ENCODE data around the gene SAP130. TPM values are rescaled to one million over a fixed set of nuclear protein-coding genes. Genes with fewer than 3 reads are reported as not detected.

Gene SAP130
- total and polyA plus RNA-seq, 2 of the 4 experiments (the other 2 are of a cell fraction), result 6.1 to 17.1 TPM

DNA sequence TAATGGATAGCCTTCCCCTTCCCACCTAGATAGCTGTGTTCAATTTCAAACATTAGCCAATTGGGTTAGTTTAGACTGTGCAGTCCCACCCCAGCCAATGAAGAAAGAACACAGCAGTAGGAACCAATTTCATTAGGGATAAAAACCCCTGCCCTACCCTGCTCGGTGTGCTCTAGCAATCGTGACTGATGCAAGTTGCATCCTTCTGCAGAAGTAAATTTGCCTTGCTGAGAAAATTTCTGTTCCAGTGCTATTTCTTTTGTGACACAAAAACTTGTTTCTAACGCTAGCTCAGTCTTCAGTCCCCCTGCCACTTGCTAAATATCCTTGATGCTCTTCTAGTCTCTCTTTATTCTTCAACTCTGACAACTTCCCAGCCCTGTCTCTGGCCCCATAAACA lies 15.2 kb upstream of the SAP130 start:
- no TSS peak for BruUV-seq (replicated peaks)
- no peak overlapping the region for H2AFZ ChIP-seq (replicated peaks; ENCODE audit: low read length, poor library complexity)
- no peak overlapping the region for H4K5ac ChIP-seq (ENCODE audit: low read depth, low read length)
- H3K9me3 ChIP-seq (ENCODE audit: control insufficient read depth, insufficient read depth, low read length), result peaks cover 14% of the 10 kb centered on the region
- H2AK9ac ChIP-seq (replicated peaks; ENCODE audit: low read depth, low read length, poor library complexity), result no peak overlapping the region
- CTCF ChIA-PET, result no interaction called here
- no peak overlapping the region for H3K56ac ChIP-seq (ENCODE audit: extremely low read depth, insufficient read depth, low read length)
- no peaks in the 10 kb centered on the region for H3K79me1 ChIP-seq (ENCODE audit: low read depth in 1 of 2, low read length in 2 of 2)
- no peak overlapping the region for H3K27ac ChIP-seq (ENCODE audit: insufficient read depth, low read length)
- no peak overlapping the region for H4K91ac ChIP-seq (ENCODE audit: insufficient read depth, low read depth, low read length)
- H3K9me1 ChIP-seq (ENCODE audit: insufficient read depth, low read length), result no peaks in the 10 kb centered on the region
- no peak overlapping the region for H3K4ac ChIP-seq (ENCODE audit: low read depth, low read length)
- H3K27me3 ChIP-seq (ENCODE audit: control insufficient read depth, insufficient read depth, low read length), result peaks cover 2% of the 10 kb centered on the region; the same call in 1 of the 2 replicates
- WGBS, 2 experiments (ENCODE audit: extremely low coverage in 2 of 2, insufficient read length in 1 of 2), result 67% methylated on average over 2 of the region's 3 CpGs; no CpG with 5 or more reads in 1 of the 2 experiments
- DNase-seq (no peak), ATAC-seq (ENCODE audit: low read depth) (no peak)
- no peak overlapping the region for H3K23ac ChIP-seq (ENCODE audit: low read depth, low read length)
- H3K4me1 ChIP-seq (ENCODE audit: control insufficient read depth, insufficient read depth, low read length), result no peaks in the 10 kb centered on the region
- in situ Hi-C loops (cut with MboI; ENCODE audit: low sequenced_read_pairs), result no loop called here
- no peak overlapping the region for H3K4me2 ChIP-seq (ENCODE audit: low read depth, low read length)
- no peak overlapping the region for H4K8ac ChIP-seq (ENCODE audit: low read depth in 2 of 2, low read length in 2 of 2)
- no peak overlapping the region for H2AK5ac ChIP-seq (ENCODE audit: low read depth, low read length)
- no peak overlapping the region for H2BK20ac ChIP-seq (ENCODE audit: low read depth, low read length)
- dilution Hi-C loops (cut with HindIII; ENCODE audit: low sequenced_read_pairs, unreplicated experiment), result no loop called here
- no peak overlapping the region for H3K9ac ChIP-seq (ENCODE audit: low read depth, low read length)
- no peak overlapping the region for H3K4me3 ChIP-seq (ENCODE audit: insufficient read depth, low read depth, low read length)
- H4K20me1 ChIP-seq (ENCODE audit: insufficient read depth, low read length), result no peaks in the 10 kb centered on the region
- TF ChIP-seq MAFK (IDR thresholded peaks at IDR 0.05; ENCODE audit: low read depth, low read length) (no peak), POLR2A (IDR thresholded peaks at IDR 0.05; ENCODE audit: low read depth, low read length) (no peak), CEBPB (IDR thresholded peaks at IDR 0.05; ENCODE audit: low read depth, low read length) (no peak)
- TF ChIP-seq, protein P1, sequence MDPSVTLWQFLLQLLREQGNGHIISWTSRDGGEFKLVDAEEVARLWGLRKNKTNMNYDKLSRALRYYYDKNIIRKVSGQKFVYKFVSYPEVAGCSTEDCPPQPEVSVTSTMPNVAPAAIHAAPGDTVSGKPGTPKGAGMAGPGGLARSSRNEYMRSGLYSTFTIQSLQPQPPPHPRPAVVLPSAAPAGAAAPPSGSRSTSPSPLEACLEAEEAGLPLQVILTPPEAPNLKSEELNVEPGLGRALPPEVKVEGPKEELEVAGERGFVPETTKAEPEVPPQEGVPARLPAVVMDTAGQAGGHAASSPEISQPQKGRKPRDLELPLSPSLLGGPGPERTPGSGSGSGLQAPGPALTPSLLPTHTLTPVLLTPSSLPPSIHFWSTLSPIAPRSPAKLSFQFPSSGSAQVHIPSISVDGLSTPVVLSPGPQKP (IDR thresholded peaks at IDR 0.05; ENCODE audit: borderline replicate concordance, low read depth, low read length), result no peak
- TF ChIP-seq, protein P2, sequence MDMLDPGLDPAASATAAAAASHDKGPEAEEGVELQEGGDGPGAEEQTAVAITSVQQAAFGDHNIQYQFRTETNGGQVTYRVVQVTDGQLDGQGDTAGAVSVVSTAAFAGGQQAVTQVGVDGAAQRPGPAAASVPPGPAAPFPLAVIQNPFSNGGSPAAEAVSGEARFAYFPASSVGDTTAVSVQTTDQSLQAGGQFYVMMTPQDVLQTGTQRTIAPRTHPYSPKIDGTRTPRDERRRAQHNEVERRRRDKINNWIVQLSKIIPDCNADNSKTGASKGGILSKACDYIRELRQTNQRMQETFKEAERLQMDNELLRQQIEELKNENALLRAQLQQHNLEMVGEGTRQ (IDR thresholded peaks at IDR 0.05; ENCODE audit: low read depth, low read length), result no peak
- H3K14ac ChIP-seq (replicated peaks; ENCODE audit: low read depth, low read length), result no peak overlapping the region
- no peak overlapping the region for H3K18ac ChIP-seq (ENCODE audit: low read depth, low read length)
- H2BK5ac ChIP-seq (ENCODE audit: low read depth, low read length, poor library complexity, severe bottlenecking), result no peak overlapping the region
- no peak overlapping the region for H2BK120ac ChIP-seq (ENCODE audit: low read depth, low read length)
- intact Hi-C loops (cut with micrococcal nuclease), result no loop called here
- no peaks in the 10 kb centered on the region for H3K36me3 ChIP-seq (ENCODE audit: control insufficient read depth, insufficient read depth, low read length)
- POLR2A ChIA-PET (ENCODE audit: unreplicated experiment), result no interaction called here
- H2BK15ac ChIP-seq (ENCODE audit: low read depth, low read length), result no peak overlapping the region

All from IMR-90 (cell line).